HT-29 (cell line): ENCODE results near the gene USP48. TPM values are rescaled to one million over a fixed set of nuclear protein-coding genes. Genes with fewer than 3 reads are reported as not detected.
A peak's percentile ranks its signal among the peaks of the same experiment; 100 is the strongest.

ENCODE experiments used
- DNase-seq: peaks from one replicate; pipeline ENCODE4 v3.0.0-alpha.2; 2015; ENCODE audit warnings: low spot score
- total RNA-seq: library from RNA; depleted of rRNA; stranded (reverse); fragments of >200 nt; shearing (Covaris generic); gene quantifications from 2 replicates; pipeline ENCODE4 v1.2.3, GENCODE V29; 2014

The USP48 gene
- total RNA-seq, 1 experiment from 2014 or later = 19.5 TPM

DNA sequence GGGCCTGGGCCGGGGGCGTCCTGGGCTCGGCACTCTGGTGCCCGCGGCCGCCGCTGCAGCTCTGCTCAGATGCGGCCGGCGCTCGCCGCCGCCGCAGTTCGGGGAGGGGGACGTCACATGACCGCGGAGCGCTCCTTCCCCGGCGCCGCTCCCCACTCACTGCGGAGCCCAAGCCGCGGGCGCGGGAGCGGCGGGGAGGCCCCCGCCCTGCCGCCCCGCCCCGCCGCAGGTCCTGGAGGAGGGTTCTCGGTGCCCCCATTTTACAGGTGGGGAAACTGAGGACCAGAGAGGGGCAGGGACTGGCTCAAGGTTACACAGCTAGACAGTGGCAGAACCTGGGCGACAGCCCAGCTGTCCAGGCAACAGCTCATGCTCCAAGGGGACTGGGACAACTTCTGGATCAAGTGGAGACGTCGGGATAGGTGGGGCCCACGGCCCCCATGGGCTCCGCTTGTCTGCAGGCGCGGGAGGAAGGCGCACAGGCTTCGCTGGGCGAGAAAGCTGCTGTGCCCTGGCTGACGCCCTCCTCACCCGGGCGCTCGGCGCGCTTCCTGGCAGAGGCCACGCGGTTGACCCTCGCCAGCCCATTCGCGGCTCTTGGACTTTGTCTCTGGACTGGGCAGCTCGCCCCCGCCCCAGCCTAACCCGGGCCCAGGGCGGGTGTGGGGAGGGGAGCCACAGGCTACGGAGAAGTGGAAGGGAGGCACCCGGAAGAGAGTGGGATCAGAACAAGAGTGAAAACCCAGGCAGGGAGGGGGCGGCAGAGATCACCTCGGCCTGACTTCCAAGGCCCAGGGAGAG is 113.5 kb downstream of the USP48 start, which contains the start of gene RAP1GAP:
TSS of gene RAP1GAP (minus strand) at position 100 of the 801 bp plus-strand sequence. CDS start 49,325 bp downstream, outside the sequence.
- peak; percentile 51 for DNase-seq

DNA sequence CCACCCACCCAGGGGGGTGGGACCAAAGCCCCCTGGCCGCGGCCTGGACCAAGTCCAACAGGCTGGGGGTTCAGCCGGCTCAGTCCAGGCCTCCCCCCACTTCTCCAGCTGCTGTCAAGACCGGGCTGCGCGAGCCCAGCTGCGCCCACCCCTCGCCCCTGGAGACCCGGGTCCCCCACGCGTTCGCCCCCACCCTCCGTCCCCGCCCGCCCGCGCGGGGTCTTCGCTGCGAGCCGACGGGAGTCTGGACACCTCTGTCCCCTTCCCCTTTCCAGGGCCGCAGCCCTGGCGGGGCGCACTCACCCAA is 114.0 kb downstream of the USP48 start:
- no peak for DNase-seq

DNA sequence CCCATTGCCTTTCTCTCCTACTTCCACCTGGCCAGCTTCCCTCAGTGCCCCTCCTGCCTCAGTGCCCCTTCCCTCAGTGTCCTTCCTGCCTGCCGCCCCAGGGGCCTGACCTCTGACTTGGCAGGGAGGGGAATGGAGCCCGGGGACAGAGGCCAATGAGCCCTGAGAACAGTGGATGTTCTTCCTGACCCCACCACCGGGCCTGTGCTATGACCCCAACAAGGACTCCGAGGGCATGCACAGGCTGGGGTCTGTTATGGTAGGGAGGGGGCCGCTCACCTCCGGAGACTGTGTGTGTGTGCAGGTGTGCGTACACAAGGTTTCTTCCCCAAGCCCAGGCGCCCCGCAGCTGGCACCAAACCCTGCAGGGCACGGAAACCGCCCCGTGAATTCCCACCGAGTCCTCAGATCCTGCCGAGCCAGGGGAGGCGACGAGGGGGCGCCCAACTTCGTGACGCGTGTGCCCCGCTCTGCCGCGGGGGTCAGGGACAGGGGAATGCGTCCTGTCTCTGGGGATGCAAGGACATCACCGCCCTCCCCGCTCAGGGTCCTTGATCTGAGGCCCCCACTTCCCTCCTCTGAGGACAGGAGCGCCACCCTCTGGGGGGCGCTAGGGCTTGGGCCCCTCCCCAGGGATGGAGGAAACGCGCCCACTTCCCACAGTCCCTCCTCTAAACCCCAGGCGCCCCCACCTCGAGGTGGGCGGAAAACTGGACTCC is 114.6 kb downstream of the USP48 start:
- DNase-seq = no peak

GRCh38 chr1:21667348-21668231 is 115.4 kb downstream of the USP48 start:
- no peak for DNase-seq

- DNase-seq = no peak
These were observed 116.2 kb downstream of the USP48 start for GRCh38 chr1:21666576-21667320.

DNA sequence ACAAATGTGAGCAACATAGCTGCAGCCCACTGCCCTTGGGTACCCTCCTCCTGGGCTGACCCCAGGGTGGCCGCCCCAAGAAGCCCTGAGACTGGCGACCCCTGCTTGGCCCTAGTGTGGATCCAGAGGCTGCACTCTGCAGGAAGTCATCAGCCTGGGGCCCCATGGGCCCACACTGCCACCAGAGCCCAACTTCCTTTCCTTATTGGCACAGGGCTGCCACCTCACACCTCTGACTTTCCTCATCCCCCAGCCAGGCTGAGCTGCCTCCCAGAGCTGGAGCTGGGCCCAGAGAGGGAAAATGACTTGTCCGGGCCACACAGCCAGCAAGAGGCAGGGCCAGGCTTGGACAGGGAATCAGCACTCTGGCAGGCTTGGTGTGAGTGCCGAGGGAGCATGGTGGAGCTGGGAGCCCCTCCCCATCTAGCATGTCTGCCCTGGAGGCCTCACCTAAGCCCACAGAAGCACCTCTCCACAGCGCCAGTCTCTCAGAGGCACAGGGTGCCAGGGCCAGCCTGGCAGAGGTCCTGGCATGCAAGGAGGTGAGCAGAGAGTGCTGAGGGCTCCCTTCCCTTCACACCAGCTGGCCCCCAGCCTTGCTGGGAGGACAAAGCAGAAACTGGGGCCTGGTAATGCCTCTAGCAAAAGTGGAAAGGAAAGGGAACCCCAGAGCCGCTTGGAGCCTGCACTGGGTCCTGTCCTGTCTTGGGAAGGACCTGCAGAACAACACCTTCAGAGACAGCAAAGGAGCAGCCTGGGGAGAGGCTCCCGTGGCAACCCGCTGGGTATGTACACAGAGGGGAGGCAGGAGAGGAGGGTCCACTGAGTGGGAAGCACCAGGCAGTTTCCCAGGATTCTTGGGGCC is 117.0 kb downstream of the USP48 start:
- DNase-seq = no peak

- DNase-seq = no peak
These were observed 118.0 kb downstream of the USP48 start for GRCh38 chr1:21664806-21665588.

DNA sequence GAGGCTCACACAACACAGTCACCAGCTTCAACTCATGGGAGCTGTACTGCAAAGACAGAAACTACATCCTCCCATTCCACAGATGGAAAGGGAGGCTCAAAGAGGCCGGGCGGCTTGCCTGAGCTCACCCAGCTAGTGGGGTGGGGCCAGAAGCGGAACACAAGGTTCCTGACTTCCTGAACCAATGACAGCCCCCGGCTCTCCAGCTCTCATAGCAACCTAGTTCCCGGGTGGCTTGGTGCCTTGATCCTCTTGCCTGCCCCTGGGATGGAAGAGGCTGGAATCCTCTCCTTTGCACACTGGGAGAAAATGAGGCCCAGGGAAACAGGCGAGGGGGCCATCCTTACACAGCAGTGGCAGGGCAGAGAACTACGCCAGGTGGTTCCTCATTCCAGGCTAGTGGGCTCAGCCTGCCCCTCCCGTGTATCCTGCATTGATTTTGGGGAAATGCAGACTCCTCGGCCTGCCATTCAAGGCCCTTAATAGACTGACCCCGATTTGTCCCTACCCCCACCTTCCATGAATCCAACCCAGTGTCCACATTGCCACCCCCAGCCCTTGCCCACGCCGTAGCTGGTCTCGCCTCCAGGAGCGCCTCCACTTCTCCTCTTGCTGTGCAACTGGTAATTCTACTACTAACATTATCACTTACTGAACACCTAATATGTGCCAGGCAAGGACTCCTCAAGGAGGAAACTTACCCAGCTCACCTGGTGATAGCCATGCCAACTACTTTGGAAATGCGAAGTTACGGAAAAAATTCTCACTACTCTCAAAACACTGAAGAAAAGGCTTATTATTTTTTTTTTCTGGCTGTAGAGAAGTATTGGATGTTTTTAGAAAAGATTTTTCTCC is 118.8 kb downstream of the USP48 start:
- no peak for DNase-seq

- no peak for DNase-seq
These were observed 119.5 kb downstream of the USP48 start for GRCh38 chr1:21663248-21663950.

GRCh38 chr1:21662426-21663247 is 120.3 kb downstream of the USP48 start:
- DNase-seq = no peak

- no peak for DNase-seq
These were observed 121.1 kb downstream of the USP48 start for GRCh38 chr1:21661886-21662285.

DNA sequence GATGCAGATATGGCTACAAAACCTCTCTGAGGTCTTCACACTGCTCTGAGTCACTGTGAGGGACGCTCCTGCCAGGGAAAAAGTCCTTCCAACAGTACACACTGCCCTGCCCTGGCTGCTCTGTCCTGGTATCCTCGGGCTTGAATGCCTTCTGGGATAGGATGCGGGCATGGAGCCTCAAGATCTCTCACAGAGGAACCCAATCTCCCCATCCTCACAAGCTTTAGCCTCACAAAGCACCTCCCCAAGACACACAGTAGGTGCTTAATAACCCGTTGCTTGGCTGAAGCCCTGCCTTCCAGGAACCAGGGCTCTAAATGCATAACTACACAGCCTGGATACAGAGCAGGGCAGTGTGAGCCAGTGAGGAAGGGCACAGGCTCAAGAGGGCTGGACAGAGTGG is 123.0 kb downstream of the USP48 start:
- no peak for DNase-seq

- DNase-seq = peak; percentile 70
These were observed 123.6 kb downstream of the USP48 start for GRCh38 chr1:21659099-21659923.

DNA sequence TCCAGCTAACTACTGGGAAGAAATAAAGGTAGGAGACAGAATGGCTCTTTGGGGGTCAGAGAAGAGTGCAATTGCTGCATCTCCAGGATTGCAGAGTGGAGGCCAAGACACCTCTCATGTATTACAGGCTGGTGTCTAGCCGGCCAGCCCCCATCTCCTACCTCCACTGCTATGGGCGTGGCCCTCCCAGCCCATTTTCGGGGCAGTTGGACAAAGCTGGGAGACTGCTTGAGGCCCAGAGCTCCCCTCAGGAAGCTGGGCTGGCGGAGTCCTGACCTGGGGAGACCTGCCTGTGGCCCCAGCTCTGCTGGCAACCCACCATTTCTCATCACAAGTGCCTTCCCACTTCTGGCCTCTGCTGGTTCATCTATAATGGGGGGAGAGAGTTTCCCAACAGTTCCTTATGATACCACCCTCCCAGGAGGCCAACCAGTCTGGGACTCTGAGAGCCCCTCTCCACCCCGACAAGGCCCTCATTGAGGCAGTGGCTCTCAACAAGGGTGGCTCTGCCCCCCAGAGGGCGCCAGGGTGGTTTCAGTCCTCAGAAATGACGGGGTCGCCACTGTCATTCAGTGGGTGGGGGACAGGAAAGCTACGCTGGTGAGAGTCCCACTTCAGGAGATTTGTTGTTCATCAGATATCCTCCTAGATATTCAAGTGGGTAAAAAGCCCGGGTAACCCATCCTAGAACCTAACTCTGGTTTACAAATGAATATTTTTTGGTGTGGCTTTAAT is 125.3 kb downstream of the USP48 start:
- DNase-seq = no peak

GRCh38 chr1:21655748-21656147 is 127.2 kb downstream of the USP48 start:
- peak; percentile 62 for DNase-seq
